ENCODE measurements around the gene SORL1. TPM values are rescaled to one million over a fixed set of nuclear protein-coding genes. Genes with fewer than 3 reads are reported as not detected.
A peak's percentile ranks its signal among the peaks of the same experiment; 100 is the strongest.

Gene SORL1
- total RNA-seq, 1 donor from 2014 or later = 28.4 TPM

DNA sequence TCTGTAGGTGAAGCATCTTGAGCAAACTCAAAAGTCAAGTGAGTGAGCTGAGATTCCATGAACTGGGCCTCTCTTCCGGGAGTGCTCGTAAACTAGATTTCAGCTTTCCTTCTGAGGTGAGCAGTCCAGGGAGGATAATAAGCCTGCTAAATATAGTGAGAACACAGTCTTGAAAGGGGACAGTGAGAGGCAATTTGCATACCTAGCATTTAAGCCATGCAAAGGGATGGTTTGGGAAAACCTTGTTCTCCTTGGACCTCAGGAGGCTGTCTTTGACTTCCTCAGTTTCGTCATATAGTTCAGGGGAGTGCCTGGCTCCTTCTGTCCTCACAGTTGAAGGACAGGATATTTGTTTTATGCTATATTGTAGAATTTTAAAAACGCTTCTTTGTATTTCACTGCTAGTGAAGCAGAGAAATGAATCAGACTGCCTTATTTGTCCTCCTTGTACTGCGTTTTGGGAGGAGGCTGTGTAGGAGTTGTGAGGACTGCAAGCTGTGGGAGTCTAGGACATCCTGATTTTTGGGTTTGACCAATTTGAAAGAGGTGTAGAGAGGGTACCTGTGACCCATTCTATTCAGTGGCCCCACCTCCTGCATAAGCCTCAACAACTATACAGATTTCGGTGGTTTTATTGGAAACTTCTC, 11.7 kb downstream of the SORL1 start:
- no peak for DNase-seq
- intact Hi-C loops (cut with micrococcal nuclease) = loop anchor here (1.0 to 5.0 kb wide), 4 partner anchors 11 to 142 kb away; no protein-coding TSS in a partner anchor
- Mint-ChIP-seq H3K9me3 (no peaks in the 10 kb centered on the region), H3K4me1 (peaks cover 94% of the 10 kb centered on the region), H3K27me3 (no peaks in the 10 kb centered on the region), H3K4me3 (peak overlapping the region; percentile 70), H3K36me3 (ENCODE audit: low read depth) (peaks cover 14% of the 10 kb centered on the region), H3K27ac (peak overlapping the region; percentile 99)

GRCh38 chr11:121464352-121464946, 12.3 kb downstream of the SORL1 start:
- intact Hi-C loops (cut with micrococcal nuclease) = loop anchor here (1.0 to 5.0 kb wide), 4 partner anchors 11 to 142 kb away; no protein-coding TSS in a partner anchor

DNA sequence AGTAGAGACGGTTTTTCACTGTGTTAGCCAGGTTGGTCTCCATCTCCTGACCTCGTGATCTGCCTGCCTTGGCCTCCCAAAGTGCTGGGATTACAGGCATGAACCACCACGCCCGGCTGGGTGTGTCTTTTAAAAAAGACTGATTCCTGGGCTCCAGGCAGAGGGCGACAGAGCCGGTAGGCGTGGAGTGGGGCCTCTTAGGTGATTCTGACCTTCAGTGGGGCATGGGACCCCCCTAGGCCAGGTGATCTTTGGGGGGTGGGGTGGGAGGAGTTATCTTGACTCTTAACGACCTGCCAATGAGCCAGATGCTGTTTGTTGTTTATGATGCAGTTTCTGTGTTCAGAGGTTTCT, 13.6 kb downstream of the SORL1 start:
- intact Hi-C loops (cut with micrococcal nuclease) = loop anchor here (5.0 kb wide), 1 partner anchor 127 kb away; no protein-coding TSS in a partner anchor
- peaks cover 24% of the 10 kb centered on the region for H3K36me3 Mint-ChIP-seq (ENCODE audit: low read depth)
- no peak for DNase-seq
- H3K4me3 Mint-ChIP-seq = peak overlapping the region; percentile 74
- H3K27me3 Mint-ChIP-seq = no peaks in the 10 kb centered on the region
- H3K4me1 Mint-ChIP-seq = peaks cover 90% of the 10 kb centered on the region
- peaks cover 6% of the 10 kb centered on the region for H3K9me3 Mint-ChIP-seq
- H3K27ac Mint-ChIP-seq = peak overlapping the region; percentile 99

More at GRCh38 chr11:121464352-121464946, 12.3 kb downstream of the SORL1 start:
- H3K4me1 Mint-ChIP-seq = peaks cover 94% of the 10 kb centered on the region
- peaks cover 15% of the 10 kb centered on the region for H3K36me3 Mint-ChIP-seq (ENCODE audit: low read depth)
- H3K4me3 Mint-ChIP-seq = peak overlapping the region; percentile 70
- peak; percentile 91 for DNase-seq
- H3K9me3 Mint-ChIP-seq = peaks cover under 1% of the 10 kb centered on the region
- no peaks in the 10 kb centered on the region for H3K27me3 Mint-ChIP-seq
- peak overlapping the region; percentile 99 for H3K27ac Mint-ChIP-seq

GRCh38 chr11:121466063-121466794, 14.1 kb downstream of the SORL1 start:
- Mint-ChIP-seq H3K4me1 (peaks cover 89% of the 10 kb centered on the region), H3K27me3 (no peaks in the 10 kb centered on the region), H3K9me3 (peaks cover 6% of the 10 kb centered on the region), H3K4me3 (peak overlapping the region; percentile 74), H3K27ac (peak overlapping the region; percentile 99), H3K36me3 (ENCODE audit: low read depth) (peaks cover 29% of the 10 kb centered on the region)
- DNase-seq = peak; percentile 76
- intact Hi-C loops (cut with micrococcal nuclease) = loop anchor here (5.0 kb wide), 1 partner anchor 126 kb away; no protein-coding TSS in a partner anchor

DNA sequence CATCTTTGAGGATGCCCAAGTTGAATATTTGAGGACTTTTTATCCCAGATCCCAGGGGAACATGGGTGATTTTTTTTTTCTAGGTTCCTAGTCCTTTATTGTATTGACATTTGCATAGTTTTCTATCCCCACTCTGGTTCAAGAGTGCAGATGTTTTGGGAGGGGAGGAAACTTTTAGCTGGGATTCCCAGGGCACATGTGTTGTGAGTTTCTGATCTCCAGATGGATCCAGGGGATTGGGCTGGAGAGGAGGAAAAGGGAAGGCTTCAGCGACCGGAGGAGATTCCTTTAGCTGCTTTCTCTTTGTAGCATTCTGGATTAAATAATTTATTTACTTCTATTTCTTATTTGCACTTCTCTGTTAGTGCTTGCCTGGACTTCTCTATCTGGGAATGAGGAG, 15.4 kb downstream of the SORL1 start:
- Mint-ChIP-seq H3K4me3 (peak overlapping the region; percentile 72), H3K9me3 (peaks cover 6% of the 10 kb centered on the region), H3K4me1 (peaks cover 87% of the 10 kb centered on the region), H3K36me3 (ENCODE audit: low read depth) (peaks cover 31% of the 10 kb centered on the region), H3K27me3 (no peaks in the 10 kb centered on the region), H3K27ac (peak overlapping the region; percentile 78)
- peak; percentile 55 for DNase-seq
- intact Hi-C loops (cut with micrococcal nuclease) = loop anchor here (5.0 kb wide), 1 partner anchor 125 kb away; no protein-coding TSS in a partner anchor

DNA sequence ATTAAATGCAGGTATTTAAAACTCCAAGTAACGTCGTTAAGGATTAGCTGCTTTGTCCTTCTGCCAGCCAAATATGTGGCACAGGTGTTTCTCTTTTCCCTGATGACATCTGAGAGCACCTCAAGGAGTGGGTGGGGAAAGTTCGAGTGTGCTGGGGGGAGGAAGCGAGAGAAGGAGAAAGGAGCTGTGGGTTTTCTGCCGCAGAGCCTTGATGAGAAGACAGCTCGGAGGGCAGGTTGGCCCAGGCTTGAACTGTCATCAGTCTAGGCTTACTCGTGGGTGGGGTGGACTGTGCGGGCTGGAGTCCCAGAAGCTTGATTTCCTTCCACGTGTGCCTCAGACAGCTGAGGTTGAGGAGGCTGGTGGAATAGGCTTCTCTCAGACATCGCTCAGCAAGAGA, 15.9 kb downstream of the SORL1 start:
- peak overlapping the region; percentile 78 for H3K27ac Mint-ChIP-seq
- no peaks in the 10 kb centered on the region for H3K27me3 Mint-ChIP-seq
- H3K4me3 Mint-ChIP-seq = peak overlapping the region; percentile 72
- peaks cover 36% of the 10 kb centered on the region for H3K36me3 Mint-ChIP-seq (ENCODE audit: low read depth)
- peak; percentile 91 for DNase-seq
- intact Hi-C loops (cut with micrococcal nuclease) = loop anchor here (1.0 to 5.0 kb wide), 2 partner anchors 14 to 124 kb away; no protein-coding TSS in a partner anchor
- peaks cover 87% of the 10 kb centered on the region for H3K4me1 Mint-ChIP-seq
- peaks cover 6% of the 10 kb centered on the region for H3K9me3 Mint-ChIP-seq

DNA sequence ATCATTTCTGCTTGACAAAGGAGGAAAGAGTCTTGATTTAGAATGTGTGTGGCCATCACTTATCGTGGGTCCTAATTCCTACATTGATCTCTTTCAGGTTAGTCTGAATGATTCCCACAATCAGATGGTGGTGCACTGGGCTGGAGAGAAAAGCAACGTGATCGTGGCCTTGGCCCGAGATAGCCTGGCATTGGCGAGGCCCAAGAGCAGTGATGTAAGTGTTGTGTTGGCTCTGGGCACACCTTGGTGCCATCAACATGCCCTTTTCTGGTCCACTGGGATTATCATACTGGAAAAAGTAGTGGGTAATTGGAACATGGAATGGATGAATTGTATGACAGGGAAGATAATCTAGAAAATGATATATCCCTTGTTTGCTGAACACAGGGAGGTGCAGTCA, 17.8 kb downstream of the SORL1 start:
- H3K27me3 Mint-ChIP-seq = no peaks in the 10 kb centered on the region
- peak overlapping the region; percentile 39 for H3K4me3 Mint-ChIP-seq
- peaks cover 80% of the 10 kb centered on the region for H3K4me1 Mint-ChIP-seq
- DNase-seq = no peak
- H3K36me3 Mint-ChIP-seq (ENCODE audit: low read depth) = peaks cover 46% of the 10 kb centered on the region
- peak overlapping the region; percentile 65 for H3K27ac Mint-ChIP-seq
- peaks cover 6% of the 10 kb centered on the region for H3K9me3 Mint-ChIP-seq
- intact Hi-C loops (cut with micrococcal nuclease) = loop anchor here (5.0 kb wide), 1 partner anchor 122 kb away; no protein-coding TSS in a partner anchor

DNA sequence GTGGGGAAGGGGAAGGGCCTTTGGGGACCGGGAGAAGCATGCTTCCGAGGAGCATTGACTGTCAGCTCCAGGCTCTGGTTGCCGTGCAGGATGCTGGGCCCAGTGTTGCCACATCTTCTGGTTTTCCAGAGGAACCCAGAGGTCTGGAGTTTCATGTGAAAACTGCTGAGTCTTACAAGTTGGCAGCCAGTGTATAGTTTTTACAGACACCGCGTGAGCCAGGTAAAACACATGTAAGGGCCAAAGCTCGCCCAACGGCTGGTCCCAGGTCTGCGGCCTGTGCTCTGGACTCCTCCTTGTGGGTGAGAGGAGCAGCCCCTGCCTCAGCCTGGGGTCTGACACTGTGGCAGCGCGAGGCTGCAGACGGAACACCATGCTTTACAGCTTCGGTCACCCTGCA, 19.1 kb downstream of the SORL1 start:
- intact Hi-C loops (cut with micrococcal nuclease) = no loop called here
- Mint-ChIP-seq H3K27me3 (no peaks in the 10 kb centered on the region), H3K9me3 (peaks cover 6% of the 10 kb centered on the region), H3K4me1 (peaks cover 72% of the 10 kb centered on the region), H3K36me3 (ENCODE audit: low read depth) (peaks cover 51% of the 10 kb centered on the region), H3K4me3 (no peak overlapping the region), H3K27ac (no peak overlapping the region)
- DNase-seq = no peak

DNA sequence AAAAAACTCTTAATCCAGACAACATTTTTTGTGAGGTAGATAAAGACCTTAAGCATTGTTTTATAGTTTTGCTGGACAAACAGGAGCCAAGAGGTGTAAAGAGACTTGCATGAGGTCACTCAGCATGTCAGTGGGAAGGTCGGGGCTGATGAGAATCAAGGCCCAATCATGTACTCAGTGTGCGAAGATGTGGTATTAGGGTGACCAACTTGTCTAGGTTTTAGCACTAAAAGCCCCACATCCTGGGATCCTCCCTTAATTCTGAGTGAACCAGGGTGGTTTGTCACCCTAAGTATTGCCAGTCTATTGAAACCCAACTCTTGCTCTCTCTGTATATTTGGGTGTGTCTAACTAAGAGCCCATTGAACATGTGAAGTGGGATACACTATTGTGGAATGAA, 20.2 kb downstream of the SORL1 start:
- intact Hi-C loops (cut with micrococcal nuclease) = no loop called here
- Mint-ChIP-seq H3K4me1 (peaks cover 73% of the 10 kb centered on the region), H3K4me3 (no peak overlapping the region), H3K9me3 (peaks cover 6% of the 10 kb centered on the region), H3K27ac (no peak overlapping the region), H3K36me3 (ENCODE audit: low read depth) (peaks cover 53% of the 10 kb centered on the region), H3K27me3 (no peaks in the 10 kb centered on the region)
- no peak for DNase-seq

- H3K27ac Mint-ChIP-seq = peak overlapping the region; percentile 54
- peaks cover 59% of the 10 kb centered on the region for H3K36me3 Mint-ChIP-seq (ENCODE audit: low read depth)
- H3K9me3 Mint-ChIP-seq = peaks cover 6% of the 10 kb centered on the region
These were observed 21.1 kb downstream of the SORL1 start for GRCh38 chr11:121473064-121473777.

DNA sequence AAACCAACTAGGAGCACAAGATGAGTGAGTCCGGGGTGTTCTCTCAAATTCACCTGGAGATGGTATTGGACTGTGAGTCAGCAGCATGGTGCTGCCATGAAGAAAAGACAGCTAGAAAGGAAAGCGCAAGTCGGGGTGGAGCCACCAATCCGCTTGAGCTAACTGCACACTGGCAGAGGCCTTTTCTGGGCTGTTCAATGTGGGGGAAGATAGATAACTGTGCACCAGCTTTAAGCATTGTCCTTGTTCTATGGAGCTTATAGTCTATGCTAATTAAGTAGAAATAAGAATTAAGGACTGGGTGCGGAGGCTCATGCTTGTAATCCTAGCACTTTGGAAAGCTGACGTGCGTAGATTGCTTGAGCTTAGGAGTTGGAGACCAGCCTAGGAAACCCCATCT, 22.6 kb downstream of the SORL1 start:
- Mint-ChIP-seq H3K4me3 (no peak overlapping the region), H3K36me3 (ENCODE audit: low read depth) (peaks cover 59% of the 10 kb centered on the region), H3K4me1 (peaks cover 57% of the 10 kb centered on the region), H3K9me3 (peaks cover 4% of the 10 kb centered on the region), H3K27ac (peak overlapping the region; percentile 32), H3K27me3 (no peaks in the 10 kb centered on the region)
- DNase-seq = no peak
- intact Hi-C loops (cut with micrococcal nuclease) = no loop called here

More at GRCh38 chr11:121473064-121473777, 21.1 kb downstream of the SORL1 start:
- no peak for DNase-seq
- Mint-ChIP-seq H3K27me3 (no peaks in the 10 kb centered on the region), H3K4me3 (no peak overlapping the region), H3K4me1 (peaks cover 65% of the 10 kb centered on the region)
- intact Hi-C loops (cut with micrococcal nuclease) = no loop called here

DNA sequence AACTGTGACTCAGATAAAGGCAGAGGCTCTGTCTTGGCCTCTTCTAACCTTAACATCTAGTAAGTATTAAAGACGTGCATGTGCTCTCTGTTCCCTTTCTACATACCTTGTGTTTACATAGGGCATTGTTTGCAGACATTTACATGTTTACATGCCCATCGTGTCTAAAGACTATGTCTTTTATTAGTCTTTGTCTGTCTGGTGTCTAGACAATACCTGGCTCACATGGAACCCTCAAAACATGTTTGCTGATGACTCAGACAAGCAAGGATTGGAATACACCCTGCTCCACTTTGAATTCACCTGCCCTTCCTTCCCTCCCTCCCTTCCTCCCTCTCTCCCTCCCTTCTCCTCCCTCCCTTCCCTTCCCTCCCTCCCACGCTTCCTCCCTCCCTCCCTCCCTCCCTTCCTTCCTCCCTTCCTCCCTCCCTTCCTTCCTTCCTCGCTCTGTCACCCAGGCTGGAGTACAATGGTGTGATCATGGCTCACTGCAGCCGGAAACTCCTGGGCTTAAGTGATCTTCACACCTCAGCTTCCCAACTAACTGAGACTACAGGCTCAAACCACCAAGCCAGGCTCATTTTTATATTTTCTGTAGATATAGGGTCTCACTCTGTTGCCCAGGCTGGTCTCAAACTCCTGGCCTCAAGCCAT, 24.4 kb downstream of the SORL1 start:
- intact Hi-C loops (cut with micrococcal nuclease) = no loop called here
- H3K27me3 Mint-ChIP-seq = no peaks in the 10 kb centered on the region
- no peak for DNase-seq
- H3K4me3 Mint-ChIP-seq = no peak overlapping the region
- H3K4me1 Mint-ChIP-seq = peaks cover 50% of the 10 kb centered on the region
- H3K27ac Mint-ChIP-seq = peak overlapping the region; percentile 30
- H3K36me3 Mint-ChIP-seq (ENCODE audit: low read depth) = peaks cover 47% of the 10 kb centered on the region
- no peaks in the 10 kb centered on the region for H3K9me3 Mint-ChIP-seq

All from activated CD4-positive, alpha-beta T cell treated with anti-CD3 and anti-CD28 coated beads, Interleukin-2, amount 10 ng/mL, durations not matched to agents 24 days and 14 days (primary cell).